ENCODE measurements around the gene RREB1.
"Not testable (repeated sequence)": the region's sequence is repeated elsewhere in the genome, so short reads cannot be mapped to it uniquely, and the experiment has no call there.

Gene RREB1

DNA sequence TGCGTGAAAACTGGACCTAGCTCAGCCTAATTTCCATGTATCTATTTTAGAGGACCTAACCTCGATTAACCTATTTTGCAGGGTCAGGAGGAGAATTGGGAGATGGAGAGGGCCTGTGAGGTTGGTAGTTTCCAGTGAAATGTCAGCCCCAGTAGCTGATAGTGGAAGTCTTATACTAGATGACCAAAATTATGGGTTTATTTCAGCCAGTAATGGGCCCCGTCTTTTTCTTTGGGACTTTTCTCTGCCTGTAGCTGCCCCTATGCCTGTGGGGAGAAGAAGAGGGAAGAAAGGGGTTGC is 37.8 kb downstream of the RREB1 start:
- no peak for DNase-seq

DNA sequence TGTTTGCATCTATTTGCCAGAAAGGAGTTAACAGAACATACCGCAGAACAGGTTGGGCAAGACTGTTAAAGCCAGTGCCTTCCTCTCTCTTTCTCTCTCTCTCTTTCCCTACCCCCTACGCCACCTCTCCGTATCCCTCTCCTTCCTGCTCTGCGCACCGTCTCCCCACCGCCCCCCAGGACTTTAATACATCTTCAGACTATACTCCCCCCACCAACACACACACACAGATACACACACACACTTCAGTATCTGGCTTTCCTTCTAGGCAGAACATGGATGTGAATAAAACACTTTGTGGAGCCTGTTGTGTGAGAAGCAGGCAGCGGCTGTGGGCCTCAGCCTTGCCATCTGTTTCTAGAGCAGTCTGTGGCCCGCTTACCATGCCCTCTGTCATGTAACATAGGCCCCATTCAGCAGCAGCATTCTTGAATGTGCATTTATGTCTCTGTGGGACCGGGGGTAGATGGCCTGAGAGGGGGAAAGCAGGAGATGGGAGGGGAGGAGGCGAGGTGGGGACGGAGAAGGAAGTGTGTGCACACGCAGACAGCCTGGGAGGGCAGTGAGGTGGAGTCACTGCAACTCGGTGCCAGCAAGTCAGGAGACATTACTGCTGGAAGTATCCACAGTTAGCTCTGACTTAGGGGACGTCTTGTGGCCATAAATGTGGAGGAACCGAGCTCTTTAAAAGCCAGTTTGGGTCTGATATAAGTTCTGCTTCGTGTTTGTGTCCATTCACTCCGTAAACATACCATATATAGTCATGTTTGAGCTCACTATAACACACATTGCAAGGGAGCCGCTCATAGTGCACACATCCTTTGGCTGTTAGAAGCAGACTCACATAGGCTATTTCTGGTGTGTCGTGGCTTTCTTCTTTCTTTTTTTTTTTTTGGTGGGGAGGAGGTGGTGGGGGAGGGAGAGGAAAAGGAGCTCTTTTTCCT is 38.4 kb downstream of the RREB1 start:
- peak; percentile 80 for DNase-seq

DNA sequence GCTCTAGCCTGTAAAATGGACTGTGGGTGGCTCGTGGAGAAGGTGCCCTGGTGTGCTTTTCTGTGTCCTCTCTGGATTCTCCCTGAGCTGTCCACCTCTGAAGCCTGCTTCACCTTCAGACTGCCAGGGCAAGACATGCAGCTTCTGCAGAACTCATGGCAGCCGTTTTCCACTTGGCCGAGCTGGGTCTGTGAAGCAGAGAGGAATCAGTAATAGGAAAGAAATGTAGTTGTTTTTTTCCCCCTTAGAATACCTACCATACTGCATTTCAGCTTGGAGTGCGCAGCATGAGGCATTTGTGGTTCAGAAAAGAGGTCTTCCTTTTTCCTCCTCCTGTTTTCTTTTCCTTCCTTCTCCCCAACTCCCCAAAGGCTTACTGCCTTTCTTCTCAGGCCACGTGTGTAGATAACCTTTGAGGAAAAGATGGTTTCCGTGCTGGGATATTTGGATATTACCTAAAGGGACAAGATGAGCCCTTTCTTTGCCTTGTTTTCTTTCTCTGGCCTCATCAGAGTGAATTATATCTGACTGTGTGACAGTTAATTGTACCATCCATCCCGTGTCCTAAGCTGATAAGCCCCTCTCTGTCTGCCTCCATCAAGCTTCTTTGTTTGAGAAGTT is 39.4 kb downstream of the RREB1 start:
- peak; percentile 59 for DNase-seq

DNA sequence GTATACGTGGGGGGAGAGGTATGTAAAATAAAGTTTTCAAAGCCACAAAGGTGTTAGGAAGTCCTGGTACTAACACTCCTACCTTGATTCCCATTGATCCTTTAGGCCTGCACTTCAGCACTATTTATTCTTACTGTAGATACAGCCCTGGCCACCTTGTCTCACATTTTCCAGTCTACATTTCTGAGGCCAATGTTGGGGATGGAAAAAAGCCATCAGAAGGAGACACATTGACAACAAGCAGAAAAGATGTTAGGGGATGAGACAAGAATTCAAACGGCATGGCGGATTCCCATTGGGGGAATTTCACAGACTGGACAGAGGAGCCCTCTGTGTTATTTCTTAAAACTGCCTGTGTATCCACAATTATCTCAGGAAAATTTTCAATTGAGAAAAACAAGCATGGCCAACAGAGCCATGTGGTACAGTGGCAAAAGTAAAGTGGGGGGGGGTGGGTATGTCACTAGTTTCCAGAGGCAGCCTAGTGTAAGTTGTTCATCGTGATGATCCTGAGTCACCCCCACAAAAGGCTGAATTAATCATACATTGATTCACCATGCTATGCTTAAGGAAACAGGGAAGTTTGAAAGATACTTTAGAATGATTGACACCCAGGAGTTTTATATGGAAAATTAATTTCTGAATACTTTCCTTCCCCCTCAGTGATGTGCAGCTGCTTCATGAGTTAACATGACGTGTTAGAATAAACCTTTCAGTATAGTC is 40.5 kb downstream of the RREB1 start:
- no peak for DNase-seq

DNA sequence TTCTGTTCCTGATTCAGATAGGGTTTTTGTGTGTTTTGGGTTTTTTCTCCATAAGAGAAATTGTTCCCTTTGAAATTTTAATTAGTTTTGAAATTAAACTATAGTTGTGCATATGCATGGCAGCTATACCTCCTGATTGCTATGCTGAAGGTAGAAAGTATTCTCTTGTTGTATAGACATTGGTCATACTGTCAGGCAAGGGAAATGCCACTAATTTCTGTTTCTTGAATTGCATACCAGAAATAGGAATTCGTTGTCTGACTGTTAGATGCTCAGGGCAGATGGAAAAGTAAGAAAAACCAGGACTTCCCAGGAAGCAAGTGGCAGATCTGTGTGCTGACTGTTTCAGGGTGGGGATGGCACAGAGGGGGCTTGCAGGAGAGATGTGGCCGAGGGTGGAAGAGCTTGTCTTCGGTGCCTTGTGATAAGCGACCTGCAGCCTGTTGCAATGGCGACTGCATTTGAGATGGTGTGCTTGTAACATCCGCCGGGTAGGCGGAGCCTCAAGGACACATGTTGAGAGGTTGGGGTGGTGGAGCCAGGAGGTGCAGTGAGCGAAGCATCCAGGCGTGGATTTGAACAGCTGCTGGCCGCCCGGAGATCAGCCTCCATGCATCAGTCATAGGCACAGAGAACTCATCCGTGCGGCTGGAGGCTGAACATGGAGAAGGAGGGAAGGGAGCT is 42.8 kb downstream of the RREB1 start:
- DNase-seq: no peak

DNA sequence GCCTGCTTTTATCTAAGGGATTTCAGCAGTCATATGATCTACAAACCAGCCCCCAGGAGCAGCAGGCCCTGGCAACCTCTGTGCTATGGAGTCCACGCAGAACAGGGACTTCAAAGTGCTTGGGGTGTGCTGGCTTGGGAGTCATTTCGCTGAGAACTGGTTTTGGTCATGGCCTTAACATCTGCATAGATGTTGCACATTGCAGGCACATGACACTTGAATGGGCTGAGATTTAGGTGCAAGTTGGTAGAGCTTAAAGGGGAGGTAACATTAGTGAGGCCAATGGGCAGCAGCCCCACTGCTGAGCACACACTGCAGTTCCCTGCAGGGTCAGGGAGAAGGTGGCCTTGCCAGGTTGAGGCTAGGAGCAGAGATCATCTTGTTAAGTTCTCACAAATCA is 43.6 kb downstream of the RREB1 start:
- DNase-seq: no peak

DNA sequence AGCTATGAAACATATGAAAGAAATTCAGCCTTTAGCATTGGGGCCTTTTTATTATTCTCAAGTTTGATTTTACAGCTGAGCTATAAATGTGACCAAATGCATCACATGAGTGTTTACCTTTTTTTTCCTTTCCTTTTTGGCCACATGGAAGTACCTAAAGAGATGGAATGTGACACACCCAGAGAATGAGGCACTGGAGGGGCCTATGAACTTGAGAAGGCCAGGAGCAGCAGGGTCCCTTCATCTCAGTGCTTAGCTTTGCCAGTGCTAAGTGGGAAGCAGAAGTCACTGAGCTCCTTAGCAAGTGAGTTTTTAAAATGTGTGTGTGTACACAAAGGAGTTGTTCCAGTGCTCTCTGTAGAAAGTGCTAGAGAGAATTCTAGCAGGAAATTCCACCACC is 44.7 kb downstream of the RREB1 start:
- peak; percentile 57 for DNase-seq

DNA sequence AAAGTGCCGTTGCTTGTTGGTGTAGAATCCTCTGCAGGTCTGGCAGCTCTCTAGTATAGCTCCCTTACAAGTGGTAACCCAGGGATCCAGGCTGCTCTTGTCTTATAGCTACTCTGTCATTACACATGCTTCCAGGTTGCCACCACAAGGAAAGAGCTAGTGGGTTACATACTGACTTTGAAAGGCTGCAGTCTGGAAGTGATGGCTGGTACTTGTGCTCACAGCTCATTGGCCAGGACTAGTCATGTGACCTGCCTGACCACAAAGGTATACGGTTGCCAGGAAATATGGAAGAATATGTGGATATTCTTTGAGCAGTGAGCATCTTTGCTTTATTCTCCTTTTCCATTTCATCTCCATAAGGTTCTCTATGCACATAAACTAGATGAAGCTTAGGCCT is 46.0 kb downstream of the RREB1 start:
- DNase-seq: no peak

DNA sequence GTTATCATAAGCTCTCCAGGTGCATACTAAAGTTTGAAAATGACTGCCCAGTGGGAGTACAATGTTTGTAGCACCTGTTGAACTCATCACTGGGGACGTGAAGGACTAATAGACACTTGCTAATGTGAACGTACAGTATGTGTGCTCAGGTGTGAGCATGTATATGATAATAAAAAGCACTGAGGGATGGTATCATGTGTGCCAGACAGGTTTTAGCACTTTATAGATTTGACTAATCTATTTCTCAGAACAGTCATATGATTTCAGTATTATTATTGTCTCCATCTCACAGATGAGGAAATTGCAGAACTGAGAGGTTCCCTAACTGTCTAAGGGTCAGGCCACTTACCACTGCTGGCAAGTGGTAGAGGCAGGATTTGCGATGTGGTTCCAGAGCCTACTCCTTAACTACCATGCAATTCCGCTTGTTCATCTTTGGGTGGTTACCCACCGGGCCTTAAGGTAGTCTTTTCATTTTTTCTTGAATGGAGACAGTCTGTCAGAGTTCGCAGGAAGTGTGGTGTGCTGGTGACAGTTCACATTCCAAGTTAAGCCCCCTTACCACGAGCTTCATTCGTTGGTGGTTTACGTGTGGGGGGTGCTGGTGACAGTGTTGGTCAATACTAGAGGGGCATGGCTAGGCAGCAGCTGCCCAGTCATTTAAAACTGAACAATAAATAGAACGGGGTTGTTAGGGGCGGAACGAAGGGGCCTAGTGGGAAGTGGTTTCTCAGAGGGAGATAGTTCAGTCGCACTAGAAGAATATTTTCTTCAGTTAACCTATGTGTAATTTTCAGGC is 46.8 kb downstream of the RREB1 start:
- DNase-seq: no peak

DNA sequence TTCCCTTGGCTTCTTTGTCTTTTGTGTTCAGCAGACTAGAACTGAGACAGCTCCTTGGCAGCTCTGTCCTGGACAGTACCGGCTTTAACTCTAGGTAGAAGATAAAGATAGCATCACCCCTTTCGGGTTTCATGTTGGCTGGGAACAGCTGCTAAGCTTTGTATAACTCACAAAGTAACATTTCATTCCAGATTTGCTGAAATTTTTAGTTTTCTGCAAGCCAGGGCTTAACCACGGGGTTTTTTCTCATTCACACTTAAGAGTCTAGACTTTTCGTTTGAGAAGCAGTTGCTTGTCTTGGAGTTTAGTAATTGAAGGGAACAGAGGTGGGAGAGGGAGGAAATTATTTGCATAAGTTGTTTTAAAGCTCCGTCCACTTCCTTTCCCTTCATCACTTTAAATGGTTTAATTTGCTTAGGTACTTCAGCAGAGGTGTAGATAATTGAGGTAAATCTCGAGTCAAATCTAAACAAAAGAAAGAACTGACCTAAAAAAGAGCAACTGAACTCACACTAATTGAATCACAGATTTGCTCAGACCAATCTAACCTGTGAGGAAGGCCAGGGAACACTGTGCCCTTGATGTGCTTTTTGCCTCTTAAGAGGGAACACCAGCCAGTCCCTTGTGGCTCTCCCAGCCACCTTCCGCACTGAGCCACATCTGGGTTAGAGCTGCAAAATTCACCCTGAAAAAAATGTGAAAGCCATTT is 48.3 kb downstream of the RREB1 start:
- DNase-seq: no peak

DNA sequence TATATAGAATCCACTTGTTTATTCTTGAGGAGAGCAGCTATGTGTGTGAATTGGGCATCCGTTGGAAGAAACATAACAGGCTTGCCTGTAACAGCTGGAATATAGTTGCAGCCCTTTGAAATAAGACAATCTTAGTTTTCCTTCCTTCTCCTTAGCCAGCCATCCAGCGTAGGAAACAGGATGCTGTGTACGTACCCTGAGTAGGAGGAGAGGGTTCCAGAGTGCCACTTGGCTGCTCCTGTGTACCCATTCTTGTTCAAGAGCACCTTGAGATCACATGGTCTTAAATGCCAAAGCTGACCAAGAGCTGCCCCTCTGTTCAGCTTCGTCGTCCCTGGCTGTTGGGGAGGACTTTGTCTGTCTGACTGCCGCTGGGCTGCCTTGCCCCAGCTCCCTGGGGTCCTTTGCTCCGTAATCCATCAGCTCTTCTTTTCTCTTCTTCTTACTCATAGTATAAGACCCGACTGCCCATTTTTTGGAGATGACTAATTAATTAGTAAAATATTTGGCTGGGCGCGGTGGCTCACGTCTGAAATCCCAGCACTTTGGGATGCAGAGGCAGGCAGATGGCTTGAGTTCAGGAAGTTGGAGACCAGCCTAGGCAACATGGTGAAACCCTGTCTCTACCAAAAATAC is 49.0 kb downstream of the RREB1 start:
- no peak for DNase-seq

DNA sequence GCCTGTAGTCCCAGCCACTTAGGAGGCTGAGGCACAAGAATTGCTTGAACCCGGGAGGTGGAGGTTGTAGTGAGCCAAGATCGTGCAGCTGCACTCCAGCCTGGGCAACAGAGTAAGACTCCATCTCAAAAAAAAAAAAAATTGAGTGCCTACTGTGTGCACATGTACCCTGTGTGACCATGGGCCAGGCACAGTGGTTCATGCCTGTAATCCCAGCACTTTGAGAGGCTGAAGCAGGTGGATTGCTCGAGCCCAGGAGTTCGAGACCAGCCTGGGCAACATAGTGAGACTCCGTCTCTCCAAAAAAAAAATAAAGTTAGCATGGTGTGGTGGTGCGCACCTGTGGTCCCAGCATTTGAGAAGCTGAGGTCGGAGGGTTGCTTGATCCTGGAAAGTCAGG is 49.5 kb downstream of the RREB1 start:
- not testable (repeated sequence) for DNase-seq

DNA sequence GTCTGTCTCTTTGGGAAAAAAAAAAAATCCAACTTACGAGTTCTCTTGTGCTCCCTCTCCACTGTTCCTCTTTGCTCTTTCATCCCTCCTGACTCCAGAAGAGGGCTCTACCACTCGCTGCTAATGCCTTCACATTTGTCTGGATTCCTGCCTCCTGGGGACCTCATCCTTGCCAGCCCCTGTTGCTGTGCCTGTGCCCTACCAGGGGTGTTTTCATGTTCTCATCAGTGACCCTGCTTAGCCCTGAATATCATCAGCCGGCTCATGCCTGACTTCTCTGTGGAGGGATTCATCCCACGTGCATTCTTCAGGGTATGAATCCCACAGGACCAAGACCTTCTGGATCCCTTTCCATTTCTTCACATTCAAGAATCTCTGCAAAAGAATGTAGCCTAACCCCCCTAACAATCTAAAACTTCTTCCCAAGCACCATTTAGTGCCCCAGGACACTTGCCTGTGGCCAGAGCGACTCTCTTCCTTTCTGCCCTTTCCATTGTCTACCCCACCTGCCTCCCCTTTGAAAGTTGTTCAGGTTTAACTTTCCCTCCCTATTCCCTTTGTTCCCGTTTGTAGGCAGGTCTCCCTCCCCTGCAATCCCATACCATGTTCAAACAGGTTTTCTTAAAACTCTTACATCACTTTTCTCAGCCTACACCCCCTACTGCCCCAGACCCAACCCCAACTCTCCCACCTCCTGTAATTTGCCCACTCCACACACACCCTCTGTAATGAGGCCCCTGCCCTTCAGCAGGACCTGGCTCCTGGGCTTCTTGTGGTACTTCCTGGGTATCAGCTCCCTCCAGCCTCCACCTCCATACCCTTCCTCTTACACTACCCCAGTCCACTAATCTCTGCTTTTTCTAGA is 50.2 kb downstream of the RREB1 start:
- DNase-seq: peak; percentile 51

DNA sequence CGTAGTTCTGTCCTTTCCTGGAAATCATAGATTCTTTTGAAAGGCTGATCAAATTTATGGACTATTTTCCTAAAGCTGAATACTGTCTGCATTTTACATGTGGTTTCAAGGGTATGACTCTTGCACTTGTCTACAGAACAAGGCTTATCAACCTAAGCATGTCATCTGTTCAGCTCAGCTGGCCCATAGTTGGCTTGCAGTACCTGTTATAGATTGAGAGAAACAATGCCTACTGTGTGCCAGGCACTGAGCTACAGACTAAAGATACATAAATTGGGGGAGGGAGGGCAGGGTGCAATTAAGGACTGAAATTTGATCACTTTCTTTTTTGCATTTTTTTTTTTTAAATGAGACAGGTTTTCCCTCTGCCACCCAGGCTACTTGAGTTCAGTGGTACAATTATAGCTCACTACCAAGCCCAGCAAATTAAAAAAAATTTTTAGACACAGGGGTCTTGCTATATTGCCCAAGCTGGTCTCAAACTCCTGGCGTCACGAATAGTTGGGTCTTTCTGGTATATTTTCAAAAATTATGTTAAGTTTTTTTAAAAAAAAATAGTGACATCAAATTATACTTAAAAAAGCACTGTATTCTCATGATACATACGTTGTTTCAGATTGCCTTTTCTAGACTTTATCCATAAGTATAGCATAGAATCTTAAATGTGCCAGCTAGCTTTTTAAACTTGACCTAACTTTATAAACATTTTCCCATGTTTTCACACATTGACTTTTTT is 52.2 kb downstream of the RREB1 start:
- DNase-seq: peak; percentile 62

DNA sequence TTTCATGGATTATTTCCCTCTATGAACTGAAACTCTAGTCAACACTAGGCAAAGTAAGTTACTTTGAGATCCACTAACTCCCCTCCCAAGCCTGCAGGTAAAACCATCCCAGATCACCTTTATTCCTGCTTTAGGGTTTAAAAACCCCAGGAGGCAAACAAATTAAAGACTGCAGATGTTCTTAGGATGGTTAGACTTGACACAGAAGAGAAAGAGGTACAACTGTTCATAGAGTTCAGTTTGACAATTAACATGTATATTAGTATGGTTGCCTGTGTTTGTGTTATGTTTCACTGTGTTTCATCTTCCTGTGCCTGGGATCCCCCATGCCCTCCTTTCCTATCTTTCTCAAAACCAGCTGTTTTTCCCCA is 53.5 kb downstream of the RREB1 start:
- no peak for DNase-seq

DNA sequence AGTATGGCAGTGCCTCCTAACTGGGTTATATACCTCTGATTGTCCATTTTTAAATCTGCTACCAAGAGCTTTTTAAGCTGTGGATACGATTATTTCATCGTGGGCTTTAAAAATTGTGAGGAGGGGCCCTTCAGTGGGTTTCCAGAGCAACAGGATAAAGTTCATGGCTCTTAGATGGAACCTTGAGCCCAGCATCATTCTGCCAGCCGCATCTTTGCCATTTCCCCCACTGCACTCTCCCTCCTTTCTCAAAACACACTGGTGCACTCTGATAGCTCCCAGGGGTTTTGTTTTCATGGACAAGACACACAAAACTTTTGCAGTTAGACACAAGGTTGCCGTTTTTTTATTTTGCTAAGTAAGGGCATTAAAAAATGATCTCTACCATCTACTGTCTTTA is 54.1 kb downstream of the RREB1 start:
- no peak for DNase-seq

DNA sequence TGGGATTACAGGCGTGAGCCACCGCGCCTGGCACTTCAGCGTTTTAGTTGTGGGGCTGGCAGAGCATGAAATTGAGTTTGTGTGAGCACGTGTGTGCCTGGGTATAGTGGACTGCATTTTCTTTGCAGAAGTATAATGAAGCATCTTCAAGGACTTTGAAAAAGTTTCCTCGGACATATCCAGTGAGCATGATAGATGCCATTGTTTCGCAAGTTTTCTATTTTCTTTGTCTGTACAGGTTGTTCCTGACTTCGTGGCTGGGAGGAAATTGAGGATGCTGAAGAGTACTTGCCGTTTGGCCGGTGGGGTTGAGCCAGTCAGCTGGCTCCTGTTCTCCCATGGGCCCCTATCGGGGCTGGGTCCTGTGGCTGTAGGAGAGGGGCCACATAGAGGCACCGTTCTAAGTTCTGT is 55.9 kb downstream of the RREB1 start:
- DNase-seq: no peak

DNA sequence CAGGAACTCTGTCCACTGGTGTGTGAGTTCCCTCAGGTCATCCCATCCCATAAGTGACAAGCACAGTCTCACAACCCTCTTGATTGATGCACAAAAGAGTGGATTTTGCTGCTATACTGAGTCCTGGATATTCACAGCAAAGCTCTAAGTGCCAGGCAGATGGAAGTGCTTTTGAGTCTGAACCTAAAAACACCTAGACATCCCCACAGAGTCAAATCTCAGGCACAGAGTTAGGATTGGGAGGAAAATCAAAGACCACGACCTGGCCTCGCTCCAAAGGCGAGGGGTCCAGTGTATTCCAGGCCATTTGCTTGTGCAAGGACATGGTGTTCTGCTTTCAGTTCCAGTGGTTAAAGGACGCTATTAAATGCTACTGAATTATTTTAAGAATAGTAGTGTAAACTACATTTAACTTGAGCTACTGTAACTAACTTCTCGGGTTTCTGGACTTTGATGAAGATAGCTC is 56.8 kb downstream of the RREB1 start:
- DNase-seq: no peak
